Activated naive CD8-positive, alpha-beta T cell treated with anti-CD3 and anti-CD28 coated beads, Interleukin-2, amount 50 U/mL, for 16 hours (primary cell): ENCODE data around the gene TMEM253.
A peak's percentile ranks its signal among the peaks of the same experiment; 100 is the strongest.

ENCODE experiments used
- DNase-seq: peaks from one replicate; pipeline ENCODE4 v3.0.0-alpha.2; 2020; ENCODE audit warnings: low read depth, low spot score

Gene TMEM253

GRCh38 chr14:21103710-21104447, 3.0 kb downstream of the TMEM253 start:
- peak; percentile 86 for DNase-seq

- no peak for DNase-seq
Observed at GRCh38 chr14:21104448-21105060, 3.7 kb downstream of the TMEM253 start.

- no peak for DNase-seq
Observed at GRCh38 chr14:21105095-21105494, 4.2 kb downstream of the TMEM253 start.

- DNase-seq, result no peak
Observed at GRCh38 chr14:21106176-21106497, 5.3 kb downstream of the TMEM253 start.

GRCh38 chr14:21106498-21107282, 5.8 kb downstream of the TMEM253 start:
- DNase-seq, result peak; percentile 54

- DNase-seq, result no peak
Observed at GRCh38 chr14:21107283-21107800, 6.5 kb downstream of the TMEM253 start.

- no peak for DNase-seq
Observed at GRCh38 chr14:21108791-21109190, 7.9 kb downstream of the TMEM253 start.

- DNase-seq, result no peak
Observed at GRCh38 chr14:21109377-21110138, 8.7 kb downstream of the TMEM253 start.

- DNase-seq, result no peak
Observed at GRCh38 chr14:21112255-21112654, 11.4 kb downstream of the TMEM253 start.

- DNase-seq, result no peak
Observed at GRCh38 chr14:21113369-21113768, 12.5 kb downstream of the TMEM253 start.

- DNase-seq, result no peak
Observed at GRCh38 chr14:21118933-21119332, 18.1 kb downstream of the TMEM253 start.

GRCh38 chr14:21120686-21121085, 19.8 kb downstream of the TMEM253 start:
- no peak for DNase-seq

- DNase-seq, result no peak
Observed at GRCh38 chr14:21121122-21121521, 20.3 kb downstream of the TMEM253 start.

- no peak for DNase-seq
Observed at GRCh38 chr14:21123429-21123828, 22.6 kb downstream of the TMEM253 start.

GRCh38 chr14:21133901-21134300, 33.0 kb downstream of the TMEM253 start:
- no peak for DNase-seq

- DNase-seq, result no peak
Observed at GRCh38 chr14:21136024-21136423, 35.2 kb downstream of the TMEM253 start.

- DNase-seq, result no peak
Observed at GRCh38 chr14:21142357-21142756, 41.5 kb downstream of the TMEM253 start.

- DNase-seq, result no peak
Observed at GRCh38 chr14:21145437-21145836, 44.6 kb downstream of the TMEM253 start.

- DNase-seq, result no peak
Observed at GRCh38 chr14:21149641-21150367, 48.9 kb downstream of the TMEM253 start.
